ENCODE results near the gene GRP. TPM values are rescaled to one million over a fixed set of nuclear protein-coding genes. Genes with fewer than 3 reads are reported as not detected.

The GRP gene
- total RNA-seq, 1 donor from 2014 or later: not detected

DNA sequence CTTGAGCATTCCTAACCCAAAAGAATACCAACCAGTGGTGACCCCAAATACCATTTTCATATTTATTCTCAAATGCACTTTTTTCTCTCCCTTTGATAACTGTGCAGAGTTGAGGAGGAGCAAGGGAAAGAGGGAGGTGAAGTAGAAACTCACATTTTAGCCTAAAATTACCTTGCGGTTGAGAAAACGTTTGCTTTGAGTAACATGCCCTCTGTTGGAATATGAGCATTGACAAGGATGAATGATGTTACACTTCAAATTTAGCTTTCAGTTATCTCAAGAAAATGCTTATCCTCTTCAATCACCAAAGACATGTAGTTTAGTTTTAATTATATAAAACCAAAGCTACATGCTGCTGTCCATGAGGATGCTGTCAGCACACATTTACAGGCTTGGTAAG is 2.4 kb downstream of the GRP start:
- H3K36me3 Mint-ChIP-seq (ENCODE audit: low read depth, unreplicated experiment): peaks cover 4% of the 10 kb centered on the region
- H3K9me3 Mint-ChIP-seq (ENCODE audit: unreplicated experiment): no peaks in the 10 kb centered on the region
- H3K27ac Mint-ChIP-seq (ENCODE audit: unreplicated experiment): no peak overlapping the region
- no peak for DNase-seq (ENCODE audit: low spot score)
- TF ChIP-seq, protein P1, sequence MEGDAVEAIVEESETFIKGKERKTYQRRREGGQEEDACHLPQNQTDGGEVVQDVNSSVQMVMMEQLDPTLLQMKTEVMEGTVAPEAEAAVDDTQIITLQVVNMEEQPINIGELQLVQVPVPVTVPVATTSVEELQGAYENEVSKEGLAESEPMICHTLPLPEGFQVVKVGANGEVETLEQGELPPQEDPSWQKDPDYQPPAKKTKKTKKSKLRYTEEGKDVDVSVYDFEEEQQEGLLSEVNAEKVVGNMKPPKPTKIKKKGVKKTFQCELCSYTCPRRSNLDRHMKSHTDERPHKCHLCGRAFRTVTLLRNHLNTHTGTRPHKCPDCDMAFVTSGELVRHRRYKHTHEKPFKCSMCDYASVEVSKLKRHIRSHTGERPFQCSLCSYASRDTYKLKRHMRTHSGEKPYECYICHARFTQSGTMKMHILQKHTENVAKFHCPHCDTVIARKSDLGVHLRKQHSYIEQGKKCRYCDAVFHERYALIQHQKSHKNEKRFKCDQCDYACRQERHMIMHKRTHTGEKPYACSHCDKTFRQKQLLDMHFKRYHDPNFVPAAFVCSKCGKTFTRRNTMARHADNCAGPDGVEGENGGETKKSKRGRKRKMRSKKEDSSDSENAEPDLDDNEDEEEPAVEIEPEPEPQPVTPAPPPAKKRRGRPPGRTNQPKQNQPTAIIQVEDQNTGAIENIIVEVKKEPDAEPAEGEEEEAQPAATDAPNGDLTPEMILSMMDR (IDR thresholded peaks at IDR 0.05; ENCODE audit: unreplicated experiment): no peak
- peaks cover 19% of the 10 kb centered on the region for H3K27me3 Mint-ChIP-seq (ENCODE audit: unreplicated experiment)
- no peak overlapping the region for H3K4me3 Mint-ChIP-seq (ENCODE audit: unreplicated experiment)
- peaks cover 11% of the 10 kb centered on the region for H3K4me1 Mint-ChIP-seq (ENCODE audit: unreplicated experiment)

DNA sequence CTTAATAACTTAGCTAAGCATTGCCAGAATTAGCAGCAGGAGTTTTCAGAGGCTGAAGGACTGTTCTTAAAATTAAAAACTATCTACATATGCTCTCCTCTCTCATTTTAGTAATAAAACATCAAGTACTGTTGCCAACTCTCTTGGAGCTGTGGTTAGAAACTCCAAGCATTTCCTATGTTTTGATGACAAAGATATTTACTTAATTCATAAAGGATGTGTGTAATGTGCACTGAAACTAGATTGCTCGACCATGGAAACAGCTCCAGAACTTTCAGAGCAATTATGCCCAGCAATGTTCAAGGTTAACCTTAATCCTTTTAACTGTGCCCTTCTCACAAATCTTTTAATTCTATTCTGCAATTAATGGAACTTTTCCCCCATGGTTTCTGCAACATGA is 8.4 kb downstream of the GRP start:
- H3K4me1 Mint-ChIP-seq (ENCODE audit: unreplicated experiment): no peaks in the 10 kb centered on the region
- TF ChIP-seq, protein P1 (IDR thresholded peaks at IDR 0.05; ENCODE audit: unreplicated experiment): no peak
- no peaks in the 10 kb centered on the region for H3K27me3 Mint-ChIP-seq (ENCODE audit: unreplicated experiment)
- H3K4me3 Mint-ChIP-seq (ENCODE audit: unreplicated experiment): no peak overlapping the region
- H3K9me3 Mint-ChIP-seq (ENCODE audit: unreplicated experiment): no peaks in the 10 kb centered on the region
- DNase-seq (ENCODE audit: low spot score): no peak
- H3K27ac Mint-ChIP-seq (ENCODE audit: unreplicated experiment): no peak overlapping the region
- no peaks in the 10 kb centered on the region for H3K36me3 Mint-ChIP-seq (ENCODE audit: low read depth, unreplicated experiment)

DNA sequence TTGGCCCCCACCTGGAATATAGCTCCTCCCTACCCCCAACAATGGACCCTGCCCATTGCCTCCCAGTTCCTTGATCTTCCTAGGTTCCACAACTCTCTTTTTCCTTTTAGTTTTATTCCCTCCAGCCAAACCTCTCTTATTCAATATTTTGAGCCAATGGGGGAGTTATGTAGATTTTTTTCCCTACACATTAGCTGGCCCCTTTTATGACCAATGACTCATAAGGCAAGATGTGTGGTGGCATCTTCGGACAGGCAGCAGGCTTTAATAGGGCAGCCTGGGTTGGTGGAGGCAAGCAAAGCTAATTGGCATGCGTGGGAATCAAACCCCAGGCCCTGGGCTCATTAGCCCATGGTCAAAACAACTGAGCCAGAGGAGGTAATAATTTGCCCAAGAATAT is 9.2 kb downstream of the GRP start:
- no peak for DNase-seq (ENCODE audit: low spot score)
- Mint-ChIP-seq H3K27ac (ENCODE audit: unreplicated experiment) (no peak overlapping the region), H3K27me3 (ENCODE audit: unreplicated experiment) (no peaks in the 10 kb centered on the region), H3K36me3 (ENCODE audit: low read depth, unreplicated experiment) (no peaks in the 10 kb centered on the region), H3K4me3 (ENCODE audit: unreplicated experiment) (no peak overlapping the region), H3K9me3 (ENCODE audit: unreplicated experiment) (no peaks in the 10 kb centered on the region), H3K4me1 (ENCODE audit: unreplicated experiment) (no peaks in the 10 kb centered on the region)
- TF ChIP-seq, protein P1 (IDR thresholded peaks at IDR 0.05; ENCODE audit: unreplicated experiment): no peak

DNA sequence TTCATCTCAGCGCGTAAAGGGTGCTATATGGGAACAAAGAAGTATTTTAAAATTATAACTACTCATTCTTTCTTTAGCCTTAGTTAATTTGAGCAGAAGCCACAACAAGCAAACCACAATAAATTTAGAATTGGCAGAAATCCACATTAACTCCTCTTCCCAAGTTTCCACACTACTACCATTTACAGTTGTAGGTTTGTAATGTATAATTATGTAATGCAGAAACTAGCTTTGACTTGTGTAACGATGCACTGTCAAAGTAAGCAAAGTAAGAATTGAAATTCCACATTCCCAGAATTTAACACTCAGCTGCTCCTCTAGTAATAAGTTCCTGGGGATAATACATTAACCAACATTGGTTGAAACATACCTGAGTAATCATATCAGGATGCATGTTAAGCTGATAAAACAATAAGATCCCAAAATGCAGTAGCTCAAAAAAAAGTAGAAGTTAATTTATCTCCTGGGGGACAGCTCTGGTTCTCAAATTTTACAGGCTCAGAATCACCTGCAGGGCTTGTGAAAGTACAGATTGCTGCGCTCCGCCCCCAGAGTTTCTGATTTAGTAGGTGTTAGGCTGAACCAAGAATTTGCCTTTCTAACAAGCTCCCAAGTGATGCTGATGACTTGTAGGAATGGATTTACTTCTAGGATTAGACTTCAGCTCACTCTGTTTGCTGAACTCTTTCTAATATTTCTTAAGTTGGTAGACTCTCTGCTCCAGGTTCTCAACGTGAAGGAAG is 9.9 kb downstream of the GRP start:
- TF ChIP-seq, protein P1 (IDR thresholded peaks at IDR 0.05; ENCODE audit: unreplicated experiment): no peak
- Mint-ChIP-seq H3K4me3 (ENCODE audit: unreplicated experiment) (no peak overlapping the region), H3K9me3 (ENCODE audit: unreplicated experiment) (no peaks in the 10 kb centered on the region), H3K4me1 (ENCODE audit: unreplicated experiment) (no peaks in the 10 kb centered on the region), H3K36me3 (ENCODE audit: low read depth, unreplicated experiment) (no peaks in the 10 kb centered on the region), H3K27me3 (ENCODE audit: unreplicated experiment) (no peaks in the 10 kb centered on the region), H3K27ac (ENCODE audit: unreplicated experiment) (no peak overlapping the region)
- DNase-seq (ENCODE audit: low spot score): no peak

DNA sequence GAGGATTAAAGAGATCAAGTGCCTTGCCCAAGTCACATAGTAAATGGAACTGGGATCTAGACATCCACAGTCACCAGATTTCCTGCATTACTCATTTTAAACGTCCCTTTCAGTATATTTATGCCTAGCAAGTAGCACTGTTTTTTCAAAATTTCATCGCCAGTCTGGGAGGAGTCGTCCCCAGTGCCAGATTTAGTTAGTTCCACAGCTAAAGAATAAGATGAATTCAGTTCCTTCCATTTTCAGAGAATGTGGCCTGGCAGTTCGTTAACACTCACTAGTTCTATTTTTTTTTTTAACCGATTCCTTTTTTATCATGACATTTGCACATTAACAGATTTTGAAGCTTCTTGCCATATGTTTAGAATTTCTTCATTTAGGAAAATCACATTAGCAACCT is 11.2 kb downstream of the GRP start:
- Mint-ChIP-seq H3K36me3 (ENCODE audit: low read depth, unreplicated experiment) (no peaks in the 10 kb centered on the region), H3K4me1 (ENCODE audit: unreplicated experiment) (no peaks in the 10 kb centered on the region), H3K27ac (ENCODE audit: unreplicated experiment) (no peak overlapping the region), H3K27me3 (ENCODE audit: unreplicated experiment) (no peaks in the 10 kb centered on the region), H3K9me3 (ENCODE audit: unreplicated experiment) (no peaks in the 10 kb centered on the region), H3K4me3 (ENCODE audit: unreplicated experiment) (no peak overlapping the region)
- TF ChIP-seq, protein P1 (IDR thresholded peaks at IDR 0.05; ENCODE audit: unreplicated experiment): no peak
- DNase-seq (ENCODE audit: low spot score): no peak

Data from endothelial cell (in vitro differentiated cells).